Adipose tissue (tissue), 3 donors: Measurements from ENCODE around the gene CMTR2. TPM values are rescaled to one million over a fixed set of nuclear protein-coding genes. Genes with fewer than 3 reads are reported as not detected.
A peak's percentile ranks its signal among the peaks of the same experiment; 100 is the strongest.
"Not testable (repeated sequence)": the region's sequence is repeated elsewhere in the genome, so short reads cannot be mapped to it uniquely, and the experiment has no call there.

Experiments used
- H3K27ac ChIP-seq: one replicate; pipeline ENCODE4 v1.5.1; 2013; ENCODE audit warnings: low read depth, low read length
- WGBS, 3 donors: extraction: QIAGEN DNeasy Blood & Tissue Kit; methylation state at CpG; one replicate each; pipeline ENCODE4 v1.1.7; 2013; 5-methylcytosine and 5-hydroxymethylcytosine counted together
- polyA plus RNA-seq, 3 donors: library from polyadenylated mRNA; stranded (reverse); fragments of 200-250 nt; gene quantifications; one replicate each; pipeline ENCODE4 v1.2.3, GENCODE V29; 2013
- donor health status: healthy with polysubstance abuse.
- donor health status: Bipolar disorder and iron deficiency.
- donor health status: healthy.

CMTR2 gene, protein sequence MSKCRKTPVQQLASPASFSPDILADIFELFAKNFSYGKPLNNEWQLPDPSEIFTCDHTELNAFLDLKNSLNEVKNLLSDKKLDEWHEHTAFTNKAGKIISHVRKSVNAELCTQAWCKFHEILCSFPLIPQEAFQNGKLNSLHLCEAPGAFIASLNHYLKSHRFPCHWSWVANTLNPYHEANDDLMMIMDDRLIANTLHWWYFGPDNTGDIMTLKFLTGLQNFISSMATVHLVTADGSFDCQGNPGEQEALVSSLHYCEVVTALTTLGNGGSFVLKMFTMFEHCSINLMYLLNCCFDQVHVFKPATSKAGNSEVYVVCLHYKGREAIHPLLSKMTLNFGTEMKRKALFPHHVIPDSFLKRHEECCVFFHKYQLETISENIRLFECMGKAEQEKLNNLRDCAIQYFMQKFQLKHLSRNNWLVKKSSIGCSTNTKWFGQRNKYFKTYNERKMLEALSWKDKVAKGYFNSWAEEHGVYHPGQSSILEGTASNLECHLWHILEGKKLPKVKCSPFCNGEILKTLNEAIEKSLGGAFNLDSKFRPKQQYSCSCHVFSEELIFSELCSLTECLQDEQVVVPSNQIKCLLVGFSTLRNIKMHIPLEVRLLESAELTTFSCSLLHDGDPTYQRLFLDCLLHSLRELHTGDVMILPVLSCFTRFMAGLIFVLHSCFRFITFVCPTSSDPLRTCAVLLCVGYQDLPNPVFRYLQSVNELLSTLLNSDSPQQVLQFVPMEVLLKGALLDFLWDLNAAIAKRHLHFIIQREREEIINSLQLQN
- 1 to 10 TPM; 3.4 to 6.2 (median 4.8) TPM for polyA plus RNA-seq

- 0 to 1% (median 0%) methylated on average over 58 to 60 of the region's 60 CpGs for WGBS, 3 donors
- H3K27ac ChIP-seq, result peak within 1 kb of the TSS; percentile 48
These were observed at the start of gene CMTR2 for GRCh38 chr16:71288890-71289731. Gene CMTR2, minus strand, starts transcription at chr16:71289402. Its CDS starts 3,482 bp downstream, at chr16:71285920.

DNA sequence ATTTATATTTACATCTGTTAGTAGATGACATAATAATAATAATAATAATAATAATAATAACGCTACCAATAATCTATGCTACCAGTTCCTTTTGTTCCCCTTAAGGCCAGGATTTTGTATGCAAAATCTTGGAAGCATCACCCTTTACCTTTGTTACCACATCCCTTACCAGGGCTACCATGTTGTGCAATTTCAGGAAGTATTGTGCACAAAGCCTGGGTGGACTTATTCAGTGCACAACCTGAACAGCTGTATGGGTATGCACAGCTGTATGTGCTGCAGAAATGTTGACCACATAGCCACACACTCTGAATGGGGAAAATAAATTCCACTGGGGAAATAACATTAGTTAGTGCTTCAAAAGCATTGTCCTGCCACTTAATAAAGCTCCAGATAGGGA, 49.4 kb upstream of the CMTR2 start:
- WGBS, 3 donors, result 72 to 99% (median 85%) methylated on average over 1 of the region's 1 CpG
- no peak overlapping the region for H3K27ac ChIP-seq

GRCh38 chr16:71338193-71338592, 49.0 kb upstream of the CMTR2 start:
- no peak overlapping the region for H3K27ac ChIP-seq
- 72 to 77% (median 75%) methylated on average over 2 of the region's 2 CpGs for WGBS, 3 donors

- 33 to 71% (median 54%) methylated on average over 1 of the region's 1 CpG for WGBS, 3 donors
- no peak overlapping the region for H3K27ac ChIP-seq
These were observed 48.4 kb upstream of the CMTR2 start for GRCh38 chr16:71337631-71338030.

- 81 to 88% (median 85%) methylated on average over 3 of the region's 3 CpGs for WGBS, 3 donors
- no peak overlapping the region for H3K27ac ChIP-seq
These were observed 38.9 kb upstream of the CMTR2 start for GRCh38 chr16:71328151-71328550.

DNA sequence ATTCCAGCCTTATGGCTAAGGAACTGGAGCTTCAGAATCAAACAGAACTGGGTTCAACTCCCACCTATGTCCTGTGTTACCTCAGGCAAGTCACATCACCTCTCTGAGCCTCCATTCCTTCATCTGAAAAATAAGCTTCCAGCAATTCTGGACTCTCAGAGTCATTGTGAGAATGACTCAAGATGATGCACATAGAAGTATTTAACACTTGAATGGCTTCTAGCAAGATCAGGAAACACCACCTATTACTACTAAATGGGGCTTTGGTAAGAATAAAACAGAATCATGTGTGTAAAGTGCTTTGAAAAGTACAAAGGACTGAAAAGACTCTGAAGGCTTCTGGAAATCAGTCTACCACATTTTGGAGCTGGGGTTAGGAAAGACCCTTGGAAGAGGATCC, 38.5 kb upstream of the CMTR2 start:
- no peak overlapping the region for H3K27ac ChIP-seq

GRCh38 chr16:71319999-71320398, 30.8 kb upstream of the CMTR2 start:
- no peak overlapping the region for H3K27ac ChIP-seq
- 77 to 81% (median 80%) methylated on average over 4 of the region's 4 CpGs for WGBS, 3 donors

DNA sequence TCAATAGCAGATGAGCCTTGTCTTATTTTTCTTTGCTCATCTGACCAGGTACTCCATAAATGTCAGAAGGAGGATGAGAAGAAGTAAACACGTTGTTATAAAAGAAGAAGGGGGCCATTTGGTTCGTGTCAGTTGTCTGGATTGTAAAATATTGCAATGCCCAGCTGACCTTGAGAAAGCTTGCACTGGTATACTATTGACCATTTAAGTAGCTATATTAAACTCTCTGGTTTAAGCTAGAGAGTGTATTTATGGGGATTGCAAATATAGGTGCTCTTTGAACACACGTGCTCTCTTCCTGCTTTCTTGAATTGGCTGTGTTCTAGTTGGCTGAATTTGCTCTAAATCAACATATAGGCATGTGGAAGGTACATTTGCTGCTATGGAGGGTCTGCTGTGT, 26.1 kb upstream of the CMTR2 start:
- WGBS, 3 donors, result 15 to 22% (median 18%) methylated on average over 3 of the region's 3 CpGs

GRCh38 chr16:71313591-71313990, 24.4 kb upstream of the CMTR2 start:
- 59 to 79% (median 62%) methylated on average over 3 of the region's 3 CpGs for WGBS, 3 donors
- not testable (repeated sequence) for H3K27ac ChIP-seq

More for the DNA sequence above, 26.1 kb upstream of the CMTR2 start:
- no peak overlapping the region for H3K27ac ChIP-seq

GRCh38 chr16:71311553-71312158, 22.5 kb upstream of the CMTR2 start:
- 21 to 25% (median 22%) methylated on average over 7 of the region's 7 CpGs for WGBS, 3 donors
- no peak overlapping the region for H3K27ac ChIP-seq

DNA sequence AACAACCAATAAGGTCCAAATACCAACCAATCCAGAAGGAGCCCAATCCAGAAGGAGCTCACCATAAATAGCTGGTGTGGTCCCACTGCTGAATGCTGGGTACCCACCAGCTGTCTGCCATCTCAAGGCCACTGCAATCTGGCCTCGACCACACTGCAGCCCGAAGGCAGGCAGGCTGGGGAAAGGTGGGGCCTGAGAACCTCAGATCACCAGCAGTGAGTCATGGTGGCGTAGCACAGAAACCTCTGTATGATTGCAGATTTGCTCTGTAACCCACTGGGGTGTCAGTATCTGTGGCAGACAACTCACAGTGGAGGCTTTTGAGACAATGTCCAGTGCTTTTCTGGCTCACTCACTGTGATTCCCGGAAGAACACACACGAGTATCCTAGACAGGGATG, 14.7 kb upstream of the CMTR2 start:
- WGBS, 3 donors, result 69 to 87% (median 84%) methylated on average over 5 of the region's 5 CpGs
- no peak overlapping the region for H3K27ac ChIP-seq

GRCh38 chr16:71297341-71297634, 8.1 kb upstream of the CMTR2 start:
- WGBS, 3 donors, result 17 to 49% (median 40%) methylated on average over 2 of the region's 2 CpGs
- H3K27ac ChIP-seq, result no peak overlapping the region

GRCh38 chr16:71296584-71297340, 7.6 kb upstream of the CMTR2 start:
- H3K27ac ChIP-seq, result no peak overlapping the region
- WGBS, 3 donors, result 30 to 66% (median 58%) methylated on average over 3 of the region's 3 CpGs

- 82 to 94% (median 85%) methylated on average over 1 of the region's 1 CpG for WGBS, 3 donors
- no peak overlapping the region for H3K27ac ChIP-seq
These were observed 6.7 kb upstream of the CMTR2 start for GRCh38 chr16:71295950-71296349.

DNA sequence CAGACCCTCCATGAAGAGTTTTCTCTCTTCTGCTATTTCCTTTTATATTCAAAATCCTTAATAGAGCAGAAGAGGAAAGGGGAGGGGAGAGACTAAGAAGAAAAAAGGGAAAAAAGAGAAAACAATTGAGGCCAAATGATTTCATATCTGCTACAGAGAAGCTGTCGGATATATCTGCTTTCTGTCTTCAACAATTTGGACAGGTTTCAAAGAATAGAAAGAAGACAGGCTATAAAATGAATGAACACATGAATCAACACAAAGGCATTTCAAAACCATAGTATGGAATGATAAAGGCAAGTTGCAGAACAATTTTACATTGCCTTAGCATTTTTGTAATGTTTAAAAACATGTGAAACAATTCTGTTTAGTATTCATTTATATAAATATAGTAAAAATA, 4.7 kb upstream of the CMTR2 start:
- WGBS, 3 donors, result 26 to 55% (median 36%) methylated on average over 1 of the region's 1 CpG
- no peak overlapping the region for H3K27ac ChIP-seq

DNA sequence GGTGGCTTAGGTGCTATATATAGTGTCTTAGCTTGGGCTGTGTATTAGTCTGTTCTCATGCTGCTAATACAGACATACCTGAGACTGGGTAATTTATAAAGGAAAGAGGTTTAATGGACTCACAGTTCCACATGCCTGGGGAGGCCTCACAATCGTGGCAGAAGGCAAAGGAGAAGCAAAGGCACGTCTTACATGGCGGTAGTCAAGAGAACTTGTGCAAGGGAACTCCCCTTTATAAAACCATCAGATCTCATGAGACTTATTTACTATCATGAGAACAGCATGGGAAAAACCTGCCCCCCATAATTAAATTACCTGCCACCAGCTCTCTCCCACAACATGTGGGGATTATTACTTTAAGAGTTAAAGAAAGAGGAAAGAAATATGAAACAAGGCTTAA, 2.9 kb upstream of the CMTR2 start:
- 63 to 75% (median 66%) methylated on average over 3 of the region's 3 CpGs for WGBS, 3 donors

DNA sequence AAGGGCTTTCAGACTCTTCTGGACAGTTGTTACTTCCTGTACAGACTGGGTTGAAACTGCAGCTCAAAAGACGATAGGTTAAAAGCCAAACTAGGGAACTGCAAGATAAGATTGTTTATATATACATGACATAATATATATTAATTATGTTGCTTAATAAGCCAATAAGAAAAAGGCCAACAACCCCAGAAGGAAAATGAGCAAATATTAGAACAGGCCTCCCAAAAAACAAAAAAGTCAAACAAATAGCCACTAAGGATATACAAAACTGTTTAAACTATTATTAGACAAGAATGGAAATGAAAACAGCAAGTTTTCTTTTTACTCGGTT, 495 bp upstream of the CMTR2 start:
- 11 to 23% (median 20%) methylated on average over 2 of the region's 2 CpGs for WGBS, 3 donors

More for the DNA sequence above, 2.9 kb upstream of the CMTR2 start:
- not testable (repeated sequence) for H3K27ac ChIP-seq

GRCh38 chr16:71288570-71288889, 672 bp downstream of the CMTR2 start:
- no peak overlapping the region for H3K27ac ChIP-seq
- 3 to 11% (median 9%) methylated on average over 3 of the region's 3 CpGs for WGBS, 3 donors

More for the DNA sequence above, 495 bp upstream of the CMTR2 start:
- no peak overlapping the region for H3K27ac ChIP-seq
